ENCODE measurements around the gene ARID1B.
A peak's percentile ranks its signal among the peaks of the same experiment; 100 is the strongest.

The ARID1B gene

GRCh38 chr6:156774863-156775405 lies 2.2 kb upstream of the ARID1B start:
- no peak overlapping the region for H2AFZ ChIP-seq (ENCODE audit: insufficient read depth, low read length, poor library complexity)
- H4K91ac ChIP-seq (ENCODE audit: low read depth, low read length), result no peak overlapping the region
- no peak overlapping the region for H3K4ac ChIP-seq (ENCODE audit: low read depth, low read length)
- no peak for DNase-seq
- H3K79me1 ChIP-seq (ENCODE audit: low read length), result peaks cover 31% of the 10 kb centered on the region
- peaks cover 27% of the 10 kb centered on the region for H3K79me2 ChIP-seq (ENCODE audit: control insufficient read depth, insufficient read depth, low read length, poor library complexity)
- no peak overlapping the region for H3K14ac ChIP-seq (ENCODE audit: low read length)
- H2AK5ac ChIP-seq (ENCODE audit: low read length), result no peak overlapping the region
- no peak overlapping the region for H3K27ac ChIP-seq (ENCODE audit: low read depth, low read length)
- no peaks in the 10 kb centered on the region for H3K27me3 ChIP-seq (ENCODE audit: insufficient read depth, low read length)
- no peak overlapping the region for H3K4me3 ChIP-seq (ENCODE audit: low read depth, low read length)
- H3K9me3 ChIP-seq (ENCODE audit: insufficient read depth, low read depth, low read length), result no peaks in the 10 kb centered on the region
- H3K4me2 ChIP-seq (ENCODE audit: low read length), result no peak overlapping the region
- H3K4me1 ChIP-seq (ENCODE audit: control insufficient read depth in 1 of 2, insufficient read depth in 2 of 2, low read length in 2 of 2), result no peaks in the 10 kb centered on the region
- no peak overlapping the region for H2BK120ac ChIP-seq (ENCODE audit: insufficient read depth, low read length, poor library complexity)
- no peaks in the 10 kb centered on the region for H3K36me3 ChIP-seq (ENCODE audit: control insufficient read depth in 1 of 2, insufficient read depth in 2 of 2, low read length in 2 of 2)
- no peak overlapping the region for H3K9ac ChIP-seq (ENCODE audit: low read length)
- H4K8ac ChIP-seq (ENCODE audit: low read depth, low read length), result no peak overlapping the region
- H4K12ac ChIP-seq (ENCODE audit: low read depth, low read length), result no peak overlapping the region
- no peak overlapping the region for H2BK12ac ChIP-seq (ENCODE audit: low read length)
- WGBS (ENCODE audit: extremely low coverage, insufficient coverage, insufficient read length), result no CpG with 5 or more reads among the region's 5 CpGs
- no peak overlapping the region for H3K23ac ChIP-seq (ENCODE audit: low read length)
- H3K18ac ChIP-seq (ENCODE audit: low read length), result no peak overlapping the region
- H2BK5ac ChIP-seq (ENCODE audit: low read depth, low read length, poor library complexity), result no peak overlapping the region

- Histone ChIP-seq H2AK5ac (ENCODE audit: low read length) (no peak overlapping the region), H3K14ac (ENCODE audit: low read length) (no peak overlapping the region), H2AFZ (ENCODE audit: insufficient read depth, low read length, poor library complexity) (no peak overlapping the region), H4K91ac (ENCODE audit: low read depth, low read length) (no peak overlapping the region), H3K4me3 (ENCODE audit: low read depth, low read length) (no peak overlapping the region), H3K27ac (ENCODE audit: low read depth, low read length) (no peak overlapping the region), H3K27me3 (ENCODE audit: insufficient read depth, low read length) (no peaks in the 10 kb centered on the region), H3K23ac (ENCODE audit: low read length) (no peak overlapping the region), H3K9ac (ENCODE audit: low read length) (no peak overlapping the region), H3K4me1 (ENCODE audit: control insufficient read depth in 1 of 2, insufficient read depth in 2 of 2, low read length in 2 of 2) (no peaks in the 10 kb centered on the region), H2BK120ac (ENCODE audit: insufficient read depth, low read length, poor library complexity) (no peak overlapping the region), H3K9me3 (ENCODE audit: insufficient read depth, low read depth, low read length) (no peaks in the 10 kb centered on the region), H4K8ac (ENCODE audit: low read depth, low read length) (no peak overlapping the region), H2BK5ac (ENCODE audit: low read depth, low read length, poor library complexity) (no peak overlapping the region), H4K12ac (ENCODE audit: low read depth, low read length) (no peak overlapping the region), H3K4ac (ENCODE audit: low read depth, low read length) (peak overlapping the region; percentile 52), H3K18ac (ENCODE audit: low read length) (no peak overlapping the region), H2BK12ac (ENCODE audit: low read length) (no peak overlapping the region), H3K4me2 (ENCODE audit: low read length) (no peak overlapping the region), H3K36me3 (ENCODE audit: control insufficient read depth in 1 of 2, insufficient read depth in 2 of 2, low read length in 2 of 2) (no peaks in the 10 kb centered on the region), H3K79me1 (ENCODE audit: low read length) (peaks cover 31% of the 10 kb centered on the region), H3K79me2 (ENCODE audit: control insufficient read depth, insufficient read depth, low read length, poor library complexity) (peaks cover 27% of the 10 kb centered on the region)
- no CpG with 5 or more reads among the region's 5 CpGs for WGBS (ENCODE audit: extremely low coverage, insufficient coverage, insufficient read length)
- DNase-seq, result no peak
Measured at GRCh38 chr6:156775717-156776116, 1.5 kb upstream of the ARID1B start.

- no peak overlapping the region for H2BK120ac ChIP-seq (ENCODE audit: insufficient read depth, low read length, poor library complexity)
- peaks cover 31% of the 10 kb centered on the region for H3K79me1 ChIP-seq (ENCODE audit: low read length)
- no peak overlapping the region for H2AFZ ChIP-seq (ENCODE audit: insufficient read depth, low read length, poor library complexity)
- no peak overlapping the region for H3K4ac ChIP-seq (ENCODE audit: low read depth, low read length)
- no peak overlapping the region for H3K23ac ChIP-seq (ENCODE audit: low read length)
- no peak overlapping the region for H3K18ac ChIP-seq (ENCODE audit: low read length)
- peak overlapping the region; percentile 86 for H2BK5ac ChIP-seq (ENCODE audit: low read depth, low read length, poor library complexity)
- peak overlapping the region; percentile 81 for H3K4me3 ChIP-seq (ENCODE audit: low read depth, low read length)
- no peaks in the 10 kb centered on the region for H3K27me3 ChIP-seq (ENCODE audit: insufficient read depth, low read length)
- no peak overlapping the region for H4K12ac ChIP-seq (ENCODE audit: low read depth, low read length)
- no peaks in the 10 kb centered on the region for H3K4me1 ChIP-seq (ENCODE audit: control insufficient read depth in 1 of 2, insufficient read depth in 2 of 2, low read length in 2 of 2)
- peak overlapping the region; percentile 32 for H3K14ac ChIP-seq (ENCODE audit: low read length)
- H2AK5ac ChIP-seq (ENCODE audit: low read length), result no peak overlapping the region
- H3K4me2 ChIP-seq (ENCODE audit: low read length), result peak overlapping the region; percentile 59
- DNase-seq, result no peak
- H3K9ac ChIP-seq (ENCODE audit: low read length), result peak overlapping the region; percentile 69
- no peaks in the 10 kb centered on the region for H3K36me3 ChIP-seq (ENCODE audit: control insufficient read depth in 1 of 2, insufficient read depth in 2 of 2, low read length in 2 of 2)
- H2BK12ac ChIP-seq (ENCODE audit: low read length), result no peak overlapping the region
- H3K79me2 ChIP-seq (ENCODE audit: control insufficient read depth, insufficient read depth, low read length, poor library complexity), result peaks cover 27% of the 10 kb centered on the region
- H4K91ac ChIP-seq (ENCODE audit: low read depth, low read length), result peak overlapping the region; percentile 95
- no peaks in the 10 kb centered on the region for H3K9me3 ChIP-seq (ENCODE audit: insufficient read depth, low read depth, low read length)
- peak overlapping the region; percentile 94 for H4K8ac ChIP-seq (ENCODE audit: low read depth, low read length)
- WGBS (ENCODE audit: extremely low coverage, insufficient coverage, insufficient read length), result no CpG with 5 or more reads among the region's 8 CpGs
- peak overlapping the region; percentile 96 for H3K27ac ChIP-seq (ENCODE audit: low read depth, low read length)
Measured at GRCh38 chr6:156776470-156776839, 723 bp upstream of the ARID1B start.

- Histone ChIP-seq H2BK120ac (ENCODE audit: insufficient read depth, low read length, poor library complexity) (peak overlapping the region; percentile 83), H3K79me2 (ENCODE audit: control insufficient read depth, insufficient read depth, low read length, poor library complexity) (peaks cover 27% of the 10 kb centered on the region), H3K14ac (ENCODE audit: low read length) (peak overlapping the region; percentile 86), H4K8ac (ENCODE audit: low read depth, low read length) (peak overlapping the region; percentile 94), H3K79me1 (ENCODE audit: low read length) (peaks cover 31% of the 10 kb centered on the region), H2AFZ (ENCODE audit: insufficient read depth, low read length, poor library complexity) (peak overlapping the region; percentile 69), H3K36me3 (ENCODE audit: control insufficient read depth in 1 of 2, insufficient read depth in 2 of 2, low read length in 2 of 2) (no peaks in the 10 kb centered on the region), H3K18ac (ENCODE audit: low read length) (peak overlapping the region; percentile 88), H3K9ac (ENCODE audit: low read length) (peak overlapping the region; percentile 93), H4K91ac (ENCODE audit: low read depth, low read length) (peak overlapping the region; percentile 95), H3K27ac (ENCODE audit: low read depth, low read length) (peak overlapping the region; percentile 96), H2BK5ac (ENCODE audit: low read depth, low read length, poor library complexity) (peak overlapping the region; percentile 86), H3K4me2 (ENCODE audit: low read length) (peak overlapping the region; percentile 59), H3K4ac (ENCODE audit: low read depth, low read length) (peak overlapping the region; percentile 86), H4K12ac (ENCODE audit: low read depth, low read length) (peak overlapping the region; percentile 91), H2AK5ac (ENCODE audit: low read length) (peak overlapping the region; percentile 77), H2BK12ac (ENCODE audit: low read length) (peak overlapping the region; percentile 46), H3K23ac (ENCODE audit: low read length) (no peak overlapping the region), H3K4me1 (ENCODE audit: control insufficient read depth in 1 of 2, insufficient read depth in 2 of 2, low read length in 2 of 2) (no peaks in the 10 kb centered on the region), H3K4me3 (ENCODE audit: low read depth, low read length) (peak overlapping the region; percentile 97), H3K9me3 (ENCODE audit: insufficient read depth, low read depth, low read length) (no peaks in the 10 kb centered on the region), H3K27me3 (ENCODE audit: insufficient read depth, low read length) (no peaks in the 10 kb centered on the region)
- no CpG with 5 or more reads among the region's 113 CpGs for WGBS (ENCODE audit: extremely low coverage, insufficient coverage, insufficient read length)
- peak; percentile 54 to 64 for DNase-seq
Measured at GRCh38 chr6:156777577-156778453, 637 bp downstream of the ARID1B start.

Measured in trophoblast cell (in vitro differentiated cells and primary cell).